HG03066 (cell line): ENCODE data around the gene ARSA.

Source experiments
- ATAC-seq: cut with Tn5 transposase; IDR thresholded peaks from one replicate; pipeline ENCODE4 v1.9.1; 2021; ENCODE audit warnings: low read depth; ENCODE audit not compliant: unreplicated experiment

The ARSA gene

DNA sequence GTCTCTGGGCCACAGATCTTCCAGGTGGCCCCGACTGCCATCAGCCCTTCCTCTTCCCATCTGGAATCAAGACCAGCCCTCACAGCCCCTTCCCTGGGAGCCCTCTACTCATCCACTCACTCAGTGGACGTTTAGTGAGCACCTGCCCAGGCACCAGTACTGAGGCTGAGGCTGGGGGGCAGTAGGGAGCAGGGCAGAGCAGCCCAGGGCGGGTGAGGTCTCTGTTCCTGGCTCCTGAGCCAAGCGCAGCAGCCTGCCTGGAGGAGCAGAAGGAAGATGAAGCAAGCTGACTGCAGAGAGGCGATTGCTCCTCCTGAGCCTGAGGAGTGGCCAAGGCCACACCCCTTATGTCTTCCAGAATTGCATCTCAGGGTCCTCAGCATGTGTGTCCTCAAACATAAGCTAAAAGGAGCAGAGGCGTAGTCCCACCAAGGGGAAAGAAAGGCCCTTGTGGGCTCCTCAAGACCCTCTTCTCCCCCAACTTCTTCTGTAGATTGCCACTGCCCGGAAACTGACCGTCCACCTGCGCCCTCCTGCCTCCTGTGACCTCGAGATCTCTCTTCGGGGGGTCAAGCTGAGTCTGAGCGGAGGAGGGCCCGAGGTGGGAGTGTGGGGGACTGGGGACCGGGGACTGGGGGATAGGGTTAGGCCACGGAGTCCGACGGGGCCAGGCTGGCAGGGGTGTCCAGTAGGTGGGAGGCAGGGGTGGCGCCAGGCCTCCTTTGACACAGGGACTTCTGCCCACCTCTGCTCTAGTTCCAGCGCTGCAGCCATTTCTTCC, 21.6 kb downstream of the ARSA start:
- no peak for ATAC-seq

DNA sequence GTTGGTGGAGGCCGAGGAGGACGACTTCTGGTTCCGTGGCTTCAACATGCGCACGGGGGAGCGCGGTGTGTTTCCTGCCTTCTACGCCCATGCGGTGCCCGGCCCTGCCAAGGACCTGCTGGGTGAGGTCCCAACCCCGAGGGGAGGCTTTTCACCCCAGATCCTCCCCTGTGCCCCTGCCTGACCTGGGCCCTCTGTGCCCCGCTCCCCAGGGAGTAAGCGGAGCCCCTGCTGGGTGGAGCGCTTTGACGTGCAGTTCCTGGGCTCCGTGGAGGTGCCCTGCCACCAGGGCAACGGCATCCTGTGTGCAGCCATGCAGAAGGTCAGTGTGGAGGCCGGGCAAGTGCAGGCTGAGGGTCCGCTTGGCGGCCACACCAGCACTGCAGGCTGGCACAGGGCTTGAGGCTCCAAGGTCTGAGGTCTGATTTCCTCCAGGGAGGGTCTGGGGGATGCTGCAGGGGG, 22.3 kb downstream of the ARSA start:
- ATAC-seq = no peak

DNA sequence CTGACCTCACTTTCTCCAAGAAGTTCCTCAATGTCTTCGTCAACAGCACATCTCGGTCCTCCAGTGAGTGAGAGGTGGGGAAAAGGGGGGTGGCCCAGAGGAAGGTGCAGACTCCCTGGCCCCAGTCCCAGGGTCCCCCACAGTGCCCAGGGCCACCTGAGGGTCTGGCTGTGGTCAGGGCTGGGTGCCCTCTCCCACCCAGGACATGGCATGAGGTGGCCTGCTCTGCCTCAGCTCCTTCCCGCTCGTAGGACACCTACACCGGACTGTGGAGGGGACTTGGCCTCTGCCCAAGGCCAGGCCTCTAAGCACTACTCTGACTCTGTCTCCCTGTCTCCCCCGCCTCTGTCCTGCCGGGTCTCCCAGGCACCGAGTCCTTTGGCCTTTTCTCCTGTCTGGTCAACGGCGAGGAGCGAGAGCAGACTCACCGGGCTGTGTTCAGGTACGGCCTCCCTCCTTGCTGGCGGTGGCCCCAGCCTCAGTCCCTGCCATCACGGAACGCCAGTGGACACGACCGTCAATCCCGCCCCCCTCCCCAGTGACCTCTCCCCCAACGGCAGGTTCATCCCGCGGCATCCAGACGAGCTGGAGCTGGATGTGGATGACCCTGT, 22.8 kb downstream of the ARSA start:
- no peak for ATAC-seq

DNA sequence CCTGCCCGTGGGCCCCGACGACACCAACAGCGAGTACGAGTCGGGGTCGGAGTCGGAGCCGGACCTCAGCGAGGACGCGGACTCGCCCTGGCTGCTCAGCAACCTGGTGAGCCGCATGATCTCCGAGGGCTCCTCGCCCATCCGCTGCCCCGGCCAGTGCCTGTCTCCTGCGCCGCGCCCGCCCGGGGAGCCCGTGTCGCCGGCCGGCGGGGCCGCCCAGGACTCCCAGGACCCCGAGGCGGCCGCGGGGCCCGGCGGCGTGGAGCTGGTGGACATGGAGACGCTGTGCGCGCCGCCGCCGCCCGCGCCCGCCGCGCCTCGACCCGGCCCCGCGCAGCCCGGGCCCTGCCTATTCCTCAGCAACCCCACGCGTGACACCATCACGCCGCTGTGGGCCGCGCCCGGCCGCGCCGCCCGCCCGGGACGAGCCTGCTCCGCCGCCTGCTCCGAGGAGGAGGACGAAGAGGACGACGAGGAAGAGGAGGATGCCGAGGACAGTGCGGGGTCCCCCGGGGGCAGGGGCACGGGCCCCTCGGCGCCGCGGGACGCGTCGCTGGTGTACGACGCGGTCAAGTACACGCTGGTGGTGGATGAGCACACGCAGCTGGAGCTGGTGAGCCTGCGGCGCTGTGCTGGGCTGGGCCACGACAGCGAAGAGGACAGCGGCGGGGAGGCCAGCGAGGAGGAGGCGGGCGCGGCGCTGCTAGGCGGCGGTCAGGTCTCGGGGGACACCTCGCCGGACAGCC, 23.5 kb downstream of the ARSA start:
- no peak for ATAC-seq

DNA sequence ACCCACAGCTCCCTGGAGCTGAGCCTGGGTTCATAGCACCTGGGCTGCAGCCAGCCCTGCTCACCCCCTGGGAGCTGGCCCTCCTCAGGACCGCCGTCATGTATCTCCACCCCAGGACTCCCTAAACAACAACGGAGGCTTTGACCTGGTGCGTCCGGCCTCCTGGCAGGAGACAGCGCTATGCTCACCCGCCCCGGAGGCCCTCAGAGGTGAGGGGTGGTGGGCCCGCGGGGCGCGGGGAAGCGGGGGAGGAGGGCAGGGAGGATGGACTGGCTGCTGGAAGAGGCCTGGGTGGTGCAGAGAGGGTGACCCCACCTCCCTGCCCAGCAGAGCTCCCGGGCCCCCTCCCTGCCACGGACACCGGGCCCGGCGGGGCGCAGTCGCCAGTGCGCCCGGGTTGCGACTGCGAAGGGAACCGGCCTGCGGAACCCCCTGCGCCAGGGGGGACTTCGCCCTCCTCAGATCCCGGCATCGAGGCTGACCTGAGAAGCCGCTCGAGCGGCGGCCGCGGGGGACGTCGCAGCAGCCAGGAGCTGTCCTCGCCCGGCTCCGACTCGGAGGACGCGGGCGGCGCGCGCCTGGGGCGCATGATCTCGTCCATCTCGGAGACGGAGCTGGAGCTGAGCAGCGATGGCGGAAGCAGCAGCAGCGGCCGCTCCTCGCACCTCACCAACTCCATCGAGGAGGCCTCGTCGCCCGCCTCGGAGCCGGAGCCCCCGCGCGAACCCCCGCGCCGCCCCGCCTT, 24.3 kb downstream of the ARSA start:
- ATAC-seq = no peak

DNA sequence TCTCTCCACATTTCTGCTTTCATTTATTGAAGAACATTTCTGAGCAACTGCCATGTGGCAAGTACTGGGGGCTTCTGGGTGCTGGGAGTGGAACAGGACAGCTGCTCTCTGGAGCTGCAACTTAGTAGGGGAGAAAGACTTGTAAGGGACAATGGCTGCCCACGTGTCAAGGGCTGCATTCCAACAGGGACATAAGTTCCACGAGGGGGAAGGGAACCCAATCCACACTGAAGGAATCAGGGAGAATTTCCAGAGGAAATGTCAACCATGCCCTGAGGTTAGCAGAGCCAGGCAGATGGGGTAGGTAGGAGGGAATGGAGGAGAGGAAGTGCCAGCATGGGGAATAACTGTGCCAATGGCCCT, 25.6 kb downstream of the ARSA start:
- ATAC-seq = no peak

DNA sequence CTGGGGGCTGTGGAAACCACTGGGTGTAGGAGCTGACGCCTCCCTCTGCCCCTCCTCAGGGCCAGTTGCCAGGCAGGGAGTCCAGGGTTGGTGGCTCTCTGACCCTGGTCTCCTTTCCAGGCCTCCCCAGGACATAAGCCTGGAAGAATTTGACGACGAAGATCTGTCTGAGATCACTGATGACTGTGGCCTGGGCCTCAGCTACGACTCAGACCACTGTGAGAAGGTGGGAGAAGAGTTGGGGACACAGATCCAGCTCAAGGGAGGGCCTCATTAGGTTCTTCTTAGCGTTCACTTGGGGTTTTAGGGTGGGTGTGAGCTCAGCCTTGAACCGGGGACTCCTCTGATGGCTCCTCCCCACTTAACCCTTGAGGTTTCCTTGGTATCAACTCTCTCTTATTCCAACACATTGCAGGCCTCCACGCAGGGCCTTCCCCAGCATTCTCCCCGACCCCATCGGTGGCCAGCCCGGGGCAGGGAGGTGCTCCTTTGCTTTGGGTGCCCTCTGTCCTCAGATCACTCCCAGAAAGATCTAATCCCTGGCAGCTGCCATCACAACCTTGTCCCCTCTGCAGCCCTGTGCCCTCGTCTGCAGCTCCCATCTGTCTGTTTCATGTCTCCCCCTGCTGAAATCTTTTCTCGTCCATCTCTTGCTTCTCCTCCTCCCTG, 26.1 kb downstream of the ARSA start:
- no peak for ATAC-seq

DNA sequence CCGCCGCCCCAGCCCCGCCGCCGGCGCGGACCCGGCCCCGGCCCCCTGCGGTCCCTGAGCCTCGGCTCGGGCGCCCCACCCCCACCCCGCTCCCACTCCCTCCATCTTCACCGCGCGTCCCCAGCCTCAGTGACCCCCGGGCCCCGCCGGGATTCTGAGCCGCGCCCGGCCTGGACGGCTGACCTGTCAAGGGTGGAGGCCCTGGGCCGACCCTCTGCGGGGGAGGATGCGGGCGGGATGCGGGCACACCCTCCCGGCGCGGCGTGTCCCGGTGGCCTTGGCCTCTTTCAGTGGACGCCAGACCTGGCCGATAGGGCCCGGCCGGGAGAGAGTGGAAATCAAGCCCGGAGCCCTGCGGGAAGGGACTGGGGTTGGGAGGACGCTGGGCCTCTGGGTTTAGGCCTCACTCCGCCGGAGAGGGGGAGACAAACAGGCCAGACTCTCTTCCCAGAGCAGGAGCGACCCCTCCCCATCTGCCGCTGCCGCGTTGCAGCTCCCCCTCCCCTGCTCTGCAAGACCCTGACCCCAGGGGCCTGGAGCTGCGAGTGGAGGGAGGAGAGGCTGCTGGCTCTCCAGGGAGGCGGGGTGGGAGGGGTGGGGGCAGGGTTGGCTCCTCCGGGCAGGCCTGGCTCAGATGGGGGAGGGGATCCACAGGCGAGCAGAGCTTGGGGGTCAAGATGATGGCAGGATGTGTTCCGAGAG, 26.8 kb downstream of the ARSA start:
- no peak for ATAC-seq

DNA sequence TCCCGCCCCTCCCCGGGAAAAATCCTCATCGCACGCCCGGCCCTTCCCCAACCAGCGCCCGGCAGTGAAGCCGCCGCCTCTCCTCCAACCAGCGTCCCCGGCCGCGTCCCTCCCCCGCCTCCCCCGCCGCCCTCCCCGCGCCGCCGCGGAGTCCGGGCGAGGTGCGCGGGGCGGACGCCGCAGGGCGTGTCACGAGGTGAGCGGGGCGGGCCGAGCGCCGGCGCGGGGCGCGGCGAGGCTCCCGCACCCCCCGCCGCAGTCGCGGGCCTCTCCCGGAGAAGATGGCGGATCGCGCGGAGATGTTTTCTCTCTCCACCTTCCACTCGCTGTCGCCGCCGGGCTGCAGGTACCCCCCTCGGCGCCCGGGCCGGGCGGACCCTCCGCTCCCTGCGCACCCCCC, 27.4 kb downstream of the ARSA start, which contains the start of gene MAPK8IP2:
Gene MAPK8IP2 (plus strand): TSS at position 256 of the 400 bp plus-strand sequence. CDS start 26 bp downstream, at position 282.
- ATAC-seq = no peak

DNA sequence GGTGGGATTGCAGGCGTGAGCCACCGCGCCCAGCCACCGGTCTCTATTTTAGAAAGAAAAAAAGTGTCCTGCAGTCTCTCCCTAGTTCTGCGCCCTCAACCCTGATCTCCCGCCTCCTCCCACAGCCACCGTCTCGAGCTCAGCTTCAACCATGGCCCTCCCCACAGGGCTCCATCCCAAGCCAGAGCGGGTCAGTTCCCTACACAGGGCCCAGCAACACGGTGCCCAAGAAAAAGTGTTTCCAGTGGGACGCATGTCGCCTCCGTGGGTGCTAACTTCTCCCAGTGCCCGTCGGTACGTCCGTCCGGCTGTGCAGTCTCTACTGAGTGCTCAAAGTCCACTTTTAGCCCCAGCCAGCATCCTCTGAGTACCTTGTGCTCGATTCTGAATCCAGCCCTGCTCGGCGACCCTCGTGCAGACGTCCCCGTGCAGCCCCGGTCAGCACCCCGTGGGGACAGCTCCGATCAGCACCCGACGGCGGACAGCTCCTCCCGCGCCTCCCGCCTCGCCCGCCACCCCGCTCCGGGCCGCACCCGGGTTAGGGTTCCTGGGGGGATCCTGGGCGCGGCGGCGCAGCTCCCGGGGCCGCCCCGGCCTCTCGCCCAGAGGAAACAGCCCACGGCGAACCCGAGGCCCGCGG, 28.0 kb downstream of the ARSA start:
- ATAC-seq = no peak

DNA sequence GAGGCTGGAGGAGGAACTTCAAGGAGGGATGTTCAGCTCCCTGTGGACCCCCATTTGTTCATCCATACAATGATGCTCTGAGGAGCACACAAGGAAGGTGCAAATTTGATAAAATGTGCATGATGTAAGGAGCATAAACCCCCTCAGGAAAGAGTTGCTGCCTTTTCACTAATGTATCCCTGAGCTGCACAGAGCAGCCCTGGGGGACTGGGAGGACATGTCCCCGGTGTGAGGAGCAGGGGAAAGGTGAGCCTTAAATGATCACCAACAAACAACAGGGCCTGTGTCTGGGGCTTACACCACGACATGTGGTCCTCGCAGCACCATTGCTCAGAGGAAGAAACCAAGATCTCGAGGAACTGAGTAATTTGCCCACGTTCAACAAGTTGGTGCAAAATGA, 30.9 kb downstream of the ARSA start:
- ATAC-seq = no peak

DNA sequence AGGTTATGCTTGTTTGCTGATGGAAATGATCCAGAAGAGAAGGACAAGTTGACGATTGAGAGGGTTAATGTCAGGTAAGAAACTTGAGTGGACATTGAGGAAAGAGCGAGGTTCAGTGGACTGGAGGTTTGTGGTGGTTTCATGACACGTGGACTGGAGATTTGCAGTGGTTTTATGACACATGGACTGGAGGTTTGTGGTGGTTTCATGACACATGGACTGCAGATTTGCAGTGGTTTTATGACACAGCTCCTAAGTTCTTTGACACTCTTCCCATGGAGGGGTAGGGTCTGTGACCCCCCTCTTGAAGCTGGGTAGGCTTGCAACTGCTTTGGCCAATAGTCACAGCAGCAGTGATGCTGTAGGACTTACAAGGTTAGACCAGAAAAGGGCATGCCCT, 32.8 kb downstream of the ARSA start:
- ATAC-seq = no peak

DNA sequence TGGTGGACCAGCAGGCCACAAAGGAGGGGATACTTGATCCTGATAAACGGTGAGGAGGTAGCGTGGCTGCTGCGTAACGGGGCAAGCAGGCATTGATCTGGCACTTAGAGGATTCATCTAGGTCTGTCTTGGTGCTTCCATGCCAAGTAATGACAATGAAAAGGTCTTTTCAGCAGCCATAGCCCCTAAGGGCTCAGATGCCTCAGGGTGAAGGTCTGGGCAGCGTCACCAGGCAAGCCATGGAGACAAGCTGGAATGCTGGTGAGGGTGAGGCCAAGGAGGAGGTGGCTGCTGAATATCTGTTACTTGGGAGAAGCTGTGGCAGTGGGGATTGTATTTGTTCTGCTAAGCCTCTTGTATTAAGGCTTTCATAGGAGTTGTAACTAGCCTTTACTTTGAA, 40.5 kb downstream of the ARSA start:
- no peak for ATAC-seq

DNA sequence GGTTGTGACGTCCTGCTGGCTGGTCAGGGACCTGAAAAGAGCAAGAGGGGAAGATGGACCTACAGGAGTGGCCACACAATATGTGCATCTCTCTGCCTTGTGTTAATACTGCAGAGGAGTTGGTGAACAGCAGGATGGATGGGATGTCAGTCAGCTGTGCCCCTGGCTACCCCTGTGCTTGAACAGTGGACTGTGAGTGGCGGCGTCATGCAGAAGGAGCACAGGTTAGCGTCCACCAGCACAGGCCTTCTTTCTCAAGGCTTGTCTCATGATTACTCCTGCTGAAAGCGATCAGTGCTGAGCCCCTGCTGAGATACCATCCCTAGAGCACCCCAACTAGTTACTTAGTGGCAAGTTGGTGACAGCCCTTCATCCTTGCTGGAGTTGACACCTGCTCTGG, 41.5 kb downstream of the ARSA start:
- ATAC-seq = no peak

DNA sequence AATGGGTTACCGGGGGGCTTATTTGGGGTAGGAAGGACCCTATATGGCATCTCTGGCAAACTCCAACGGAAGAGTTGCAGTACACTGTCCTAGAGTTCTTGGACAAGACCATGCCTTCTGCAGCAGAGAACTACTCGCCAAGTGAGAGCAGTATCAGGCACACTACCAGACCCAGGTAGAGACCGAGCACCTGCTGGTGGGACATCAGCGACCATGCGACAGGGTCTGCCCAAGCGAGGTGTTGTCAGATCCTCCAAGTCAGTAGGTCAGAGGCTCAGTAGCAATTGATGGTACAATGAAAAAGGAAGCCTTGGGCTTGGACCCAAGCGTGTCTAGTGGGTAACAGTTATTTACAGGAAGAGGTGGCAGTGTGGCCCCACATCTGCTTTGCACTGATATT, 42.2 kb downstream of the ARSA start:
- ATAC-seq = no peak

DNA sequence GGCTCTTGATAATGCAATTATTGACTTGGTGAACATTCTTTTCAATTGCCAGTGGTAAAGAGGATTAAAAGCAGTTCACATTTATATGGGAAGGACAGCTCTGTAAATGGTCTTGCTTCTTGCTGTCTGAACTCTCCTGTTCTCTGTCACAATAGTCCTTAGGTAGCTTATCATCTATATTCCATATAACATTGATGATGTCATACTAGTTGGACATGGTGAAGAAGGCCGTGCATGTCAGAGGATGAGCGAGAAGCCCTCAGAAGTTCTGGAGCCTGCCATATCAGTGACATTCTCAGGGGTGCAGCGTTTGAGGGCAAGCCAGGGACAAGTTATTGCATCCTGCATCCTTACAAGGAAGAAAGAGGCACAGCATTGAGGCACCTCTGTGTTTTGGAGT, 42.7 kb downstream of the ARSA start:
- no peak for ATAC-seq

DNA sequence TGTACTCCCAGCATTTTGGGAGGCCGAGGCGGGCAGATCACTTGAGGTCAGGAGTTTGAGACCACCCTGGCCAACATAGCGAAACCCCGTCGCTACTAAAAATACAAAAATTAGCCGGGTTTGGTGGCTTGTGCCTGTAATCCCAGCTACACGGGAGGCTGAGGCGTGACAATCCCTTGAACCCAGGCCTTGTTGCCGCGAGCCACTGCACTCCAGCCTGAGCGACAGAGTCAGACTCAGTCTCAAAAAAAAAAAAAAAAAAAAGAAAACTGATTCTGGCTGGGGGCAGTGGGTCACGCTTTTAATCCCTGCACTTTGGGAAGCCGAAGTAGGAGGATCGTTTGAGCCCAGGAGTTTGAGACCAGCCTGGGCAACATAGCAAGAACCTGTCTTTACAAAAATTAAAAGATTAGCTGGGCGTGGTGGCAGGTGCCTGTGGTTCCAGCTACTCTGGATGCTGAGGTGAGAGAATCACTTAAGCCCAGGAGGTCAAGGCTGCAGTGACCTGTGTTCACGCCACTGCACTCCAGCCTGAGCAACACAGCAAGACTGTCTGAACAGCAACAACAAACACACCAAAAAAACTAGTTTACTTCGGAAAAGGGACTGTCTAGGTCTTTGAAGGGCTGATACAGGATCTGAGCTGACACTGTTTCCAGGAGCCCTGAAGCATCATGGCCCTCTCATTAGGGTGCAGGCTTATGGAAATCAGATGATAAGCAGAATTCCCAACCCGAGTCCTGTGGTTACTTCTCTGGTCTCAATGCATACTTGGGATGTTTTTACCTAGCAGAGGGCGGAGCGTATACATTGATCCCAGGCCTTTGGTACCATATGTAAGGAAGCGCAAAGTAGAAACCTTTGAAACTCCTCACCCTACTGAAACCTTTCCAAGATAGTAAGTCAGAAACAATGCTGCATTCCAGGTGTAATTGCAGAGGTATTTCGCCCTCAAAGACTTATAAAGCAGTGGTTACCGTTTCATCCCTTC, 43.6 kb downstream of the ARSA start:
- ATAC-seq = no peak

DNA sequence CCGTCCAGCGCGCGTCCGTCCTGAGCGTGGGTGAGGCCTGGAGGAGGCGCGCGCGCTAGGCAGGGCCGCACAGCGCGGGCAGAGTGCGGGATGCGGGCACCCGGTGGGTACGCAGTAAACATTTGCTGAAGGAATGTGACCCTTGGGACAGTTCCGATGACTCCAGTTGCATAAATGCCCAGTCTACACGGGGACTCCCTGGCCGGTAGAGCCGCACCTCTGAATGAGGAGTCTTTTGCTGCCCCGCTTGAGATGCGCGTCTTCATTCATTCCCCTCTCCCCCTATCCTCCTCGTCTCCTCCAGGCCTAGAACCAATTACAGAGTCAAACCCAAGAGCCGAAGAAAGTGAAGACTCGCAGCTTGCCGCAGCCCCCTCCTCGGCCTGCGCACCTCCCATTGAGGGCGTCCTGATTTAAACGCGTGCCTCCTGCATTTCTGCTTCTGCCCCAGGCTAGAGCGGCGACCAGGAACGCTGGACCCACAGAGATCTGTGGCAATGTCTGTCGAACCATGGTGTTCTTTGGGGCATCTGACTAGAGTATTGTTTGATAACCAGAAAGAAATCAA, 44.6 kb downstream of the ARSA start:
- ATAC-seq = peak; percentile 27
